Endothelial cell of umbilical vein (primary cell): ENCODE measurements around the gene SEPTIN11.

Experiments
- CTCF ChIP-seq, 2 donors: IDR thresholded peaks; 1 replicate in 1 of 2; 2 replicates in 1 of 2; pipeline ENCODE4 v1.5.1; 2011; ENCODE audit warnings: low read length in 2 of 2, mild to moderate bottlenecking in 2 of 2, moderate library complexity in 2 of 2, control low read depth in 1 of 2, inconsistent platforms in 1 of 2, low read depth in 1 of 2; ENCODE audit not compliant: insufficient read depth in 1 of 2; ENCODE audit errors: extremely low read depth in 1 of 2
- POLR2A ChIP-seq: IDR thresholded peaks from 2 replicates; pipeline ENCODE4 v1.6.1; 2012; ENCODE audit warnings: low read depth, mild to moderate bottlenecking, control low read depth, low read length
- POLR2AphosphoS5 ChIP-seq: IDR thresholded peaks from 2 replicates; pipeline ENCODE4 v1.6.1; 2012; ENCODE audit warnings: low read depth, mild to moderate bottlenecking, control low read depth, low read length, moderate library complexity; ENCODE audit not compliant: insufficient read depth

DNA sequence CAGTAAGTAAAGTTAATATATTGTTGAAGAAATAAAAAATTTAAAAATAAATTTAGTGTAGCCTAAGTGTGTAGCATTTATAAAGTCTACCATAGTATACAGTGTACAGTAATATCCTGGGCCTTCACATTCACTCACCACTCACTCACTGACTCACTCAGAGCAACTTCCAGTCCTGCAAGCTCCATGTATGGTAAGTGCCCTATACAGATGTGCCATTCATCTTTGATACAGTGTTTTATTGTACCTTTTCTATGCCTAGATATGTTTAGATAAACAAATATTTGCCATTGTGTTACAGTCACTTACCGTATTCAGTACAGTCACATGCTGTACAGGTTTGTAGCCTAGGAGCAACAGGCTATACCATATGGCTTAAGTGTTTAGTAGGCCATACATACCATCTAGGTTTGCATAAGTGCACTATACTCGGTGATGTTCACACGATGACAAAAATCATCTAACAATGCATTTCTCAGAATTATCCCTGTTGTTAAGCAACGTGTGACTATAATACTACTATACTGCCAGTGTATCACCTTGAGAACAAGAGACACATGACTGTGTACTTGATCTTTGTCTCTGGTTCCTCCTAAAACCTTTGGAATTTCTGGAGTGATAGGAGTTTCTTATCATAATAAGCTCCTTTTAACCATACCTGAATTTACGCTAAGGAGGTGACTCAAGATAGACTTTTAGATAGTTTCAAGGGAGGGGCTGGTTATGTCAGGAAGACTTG lies 25.8 kb upstream of the SEPTIN11 start:
- TF ChIP-seq POLR2A: no peak
- no peak for TF ChIP-seq POLR2AphosphoS5
- TF ChIP-seq CTCF (IDR thresholded peaks at IDR 0.05; ENCODE audit: extremely low read depth in 1 of 2, insufficient read depth in 1 of 2, low read depth in 1 of 2, low read length in 2 of 2): no peak
